ENCODE results near the gene HDGFL3.

DNA sequence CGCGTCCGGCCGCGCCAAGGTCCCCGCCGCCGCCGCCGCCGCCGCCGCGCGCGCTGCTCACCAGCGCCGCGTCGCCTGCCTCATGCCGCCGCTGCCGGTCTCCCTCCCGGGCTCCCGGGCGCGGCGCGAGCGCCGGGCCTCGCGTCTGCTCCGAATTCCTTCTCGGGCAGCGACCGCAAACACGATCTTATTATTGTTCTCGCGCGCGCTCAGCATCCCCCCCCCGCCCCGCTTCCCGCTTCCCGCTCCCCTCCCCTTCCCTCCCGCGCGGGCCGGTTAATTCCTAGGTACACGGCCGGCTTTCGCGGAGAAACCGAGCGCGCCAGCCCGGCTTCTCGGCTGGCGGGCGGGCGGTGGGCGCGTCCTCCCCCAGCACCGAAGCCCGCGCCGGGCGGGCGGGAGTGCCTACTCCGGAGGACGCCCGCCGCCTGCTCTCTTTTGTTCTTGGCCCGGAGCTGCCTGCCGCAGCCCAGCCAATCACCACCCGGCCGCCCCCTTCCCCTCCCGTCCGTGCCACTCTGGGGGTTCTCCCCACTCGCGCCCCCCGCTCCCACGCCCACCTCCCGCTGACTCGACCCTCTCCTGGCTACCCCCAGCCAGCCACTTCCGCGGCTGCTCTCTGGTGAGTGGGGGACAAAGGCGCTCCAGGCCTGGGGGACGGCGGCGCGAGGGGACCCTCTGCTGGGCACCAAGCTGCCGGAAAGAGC is at the start of gene HDGFL3:
- TF ChIP-seq, protein P1, sequence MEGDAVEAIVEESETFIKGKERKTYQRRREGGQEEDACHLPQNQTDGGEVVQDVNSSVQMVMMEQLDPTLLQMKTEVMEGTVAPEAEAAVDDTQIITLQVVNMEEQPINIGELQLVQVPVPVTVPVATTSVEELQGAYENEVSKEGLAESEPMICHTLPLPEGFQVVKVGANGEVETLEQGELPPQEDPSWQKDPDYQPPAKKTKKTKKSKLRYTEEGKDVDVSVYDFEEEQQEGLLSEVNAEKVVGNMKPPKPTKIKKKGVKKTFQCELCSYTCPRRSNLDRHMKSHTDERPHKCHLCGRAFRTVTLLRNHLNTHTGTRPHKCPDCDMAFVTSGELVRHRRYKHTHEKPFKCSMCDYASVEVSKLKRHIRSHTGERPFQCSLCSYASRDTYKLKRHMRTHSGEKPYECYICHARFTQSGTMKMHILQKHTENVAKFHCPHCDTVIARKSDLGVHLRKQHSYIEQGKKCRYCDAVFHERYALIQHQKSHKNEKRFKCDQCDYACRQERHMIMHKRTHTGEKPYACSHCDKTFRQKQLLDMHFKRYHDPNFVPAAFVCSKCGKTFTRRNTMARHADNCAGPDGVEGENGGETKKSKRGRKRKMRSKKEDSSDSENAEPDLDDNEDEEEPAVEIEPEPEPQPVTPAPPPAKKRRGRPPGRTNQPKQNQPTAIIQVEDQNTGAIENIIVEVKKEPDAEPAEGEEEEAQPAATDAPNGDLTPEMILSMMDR (conservative IDR thresholded peaks at IDR 0.05; ENCODE audit: low read depth in 2 of 2): peak; percentile 12 to 52; a peak in 2 of 4 replicates
- no peak for TF ChIP-seq EZH2 (IDR thresholded peaks at IDR 0.05; ENCODE audit: low read depth, unreplicated experiment)
- TF ChIP-seq STAT1 (IDR thresholded peaks at IDR 0.05; ENCODE audit: unreplicated experiment): no peak
- TF ChIP-seq CREB1 (CRISPR knock-in tag; IDR thresholded peaks at IDR 0.05; ENCODE audit: low read depth): 0 out of 2 replicates have a peak, but pooled peaks have one; percentile 10
- peak; percentile 60 for TF ChIP-seq POLR2AphosphoS5 (IDR thresholded peaks at IDR 0.05; ENCODE audit: low read depth)
- TF ChIP-seq, protein P2, sequence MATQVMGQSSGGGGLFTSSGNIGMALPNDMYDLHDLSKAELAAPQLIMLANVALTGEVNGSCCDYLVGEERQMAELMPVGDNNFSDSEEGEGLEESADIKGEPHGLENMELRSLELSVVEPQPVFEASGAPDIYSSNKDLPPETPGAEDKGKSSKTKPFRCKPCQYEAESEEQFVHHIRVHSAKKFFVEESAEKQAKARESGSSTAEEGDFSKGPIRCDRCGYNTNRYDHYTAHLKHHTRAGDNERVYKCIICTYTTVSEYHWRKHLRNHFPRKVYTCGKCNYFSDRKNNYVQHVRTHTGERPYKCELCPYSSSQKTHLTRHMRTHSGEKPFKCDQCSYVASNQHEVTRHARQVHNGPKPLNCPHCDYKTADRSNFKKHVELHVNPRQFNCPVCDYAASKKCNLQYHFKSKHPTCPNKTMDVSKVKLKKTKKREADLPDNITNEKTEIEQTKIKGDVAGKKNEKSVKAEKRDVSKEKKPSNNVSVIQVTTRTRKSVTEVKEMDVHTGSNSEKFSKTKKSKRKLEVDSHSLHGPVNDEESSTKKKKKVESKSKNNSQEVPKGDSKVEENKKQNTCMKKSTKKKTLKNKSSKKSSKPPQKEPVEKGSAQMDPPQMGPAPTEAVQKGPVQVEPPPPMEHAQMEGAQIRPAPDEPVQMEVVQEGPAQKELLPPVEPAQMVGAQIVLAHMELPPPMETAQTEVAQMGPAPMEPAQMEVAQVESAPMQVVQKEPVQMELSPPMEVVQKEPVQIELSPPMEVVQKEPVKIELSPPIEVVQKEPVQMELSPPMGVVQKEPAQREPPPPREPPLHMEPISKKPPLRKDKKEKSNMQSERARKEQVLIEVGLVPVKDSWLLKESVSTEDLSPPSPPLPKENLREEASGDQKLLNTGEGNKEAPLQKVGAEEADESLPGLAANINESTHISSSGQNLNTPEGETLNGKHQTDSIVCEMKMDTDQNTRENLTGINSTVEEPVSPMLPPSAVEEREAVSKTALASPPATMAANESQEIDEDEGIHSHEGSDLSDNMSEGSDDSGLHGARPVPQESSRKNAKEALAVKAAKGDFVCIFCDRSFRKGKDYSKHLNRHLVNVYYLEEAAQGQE (IDR thresholded peaks at IDR 0.05; ENCODE audit: unreplicated experiment): no peak
